Lower leg skin (tissue), 3 donors: Measurements from ENCODE around the gene BPIFA1.

Experiments used
- POLR2A ChIP-seq, 2 donors: fragments of 450-650 bp; IDR thresholded peaks; one replicate each; pipeline ENCODE4 v1.6.1; 2016 to 2017; ENCODE audit warnings: antibody characterized with exemption in 2 of 2, mild to moderate bottlenecking in 1 of 2, moderate library complexity in 1 of 2
- TF ChIP-seq, protein P1 (sequence below), 3 donors: fragments of 450-650 bp; IDR thresholded peaks; one replicate each; pipeline ENCODE4 v1.5.1; 2016; ENCODE audit warnings: antibody characterized with exemption in 3 of 3, mild to moderate bottlenecking in 3 of 3, moderate library complexity in 2 of 3

GRCh38 chr20:33277471-33278441 lies 42.0 kb downstream of the BPIFA1 start:
- TF ChIP-seq, protein P1, sequence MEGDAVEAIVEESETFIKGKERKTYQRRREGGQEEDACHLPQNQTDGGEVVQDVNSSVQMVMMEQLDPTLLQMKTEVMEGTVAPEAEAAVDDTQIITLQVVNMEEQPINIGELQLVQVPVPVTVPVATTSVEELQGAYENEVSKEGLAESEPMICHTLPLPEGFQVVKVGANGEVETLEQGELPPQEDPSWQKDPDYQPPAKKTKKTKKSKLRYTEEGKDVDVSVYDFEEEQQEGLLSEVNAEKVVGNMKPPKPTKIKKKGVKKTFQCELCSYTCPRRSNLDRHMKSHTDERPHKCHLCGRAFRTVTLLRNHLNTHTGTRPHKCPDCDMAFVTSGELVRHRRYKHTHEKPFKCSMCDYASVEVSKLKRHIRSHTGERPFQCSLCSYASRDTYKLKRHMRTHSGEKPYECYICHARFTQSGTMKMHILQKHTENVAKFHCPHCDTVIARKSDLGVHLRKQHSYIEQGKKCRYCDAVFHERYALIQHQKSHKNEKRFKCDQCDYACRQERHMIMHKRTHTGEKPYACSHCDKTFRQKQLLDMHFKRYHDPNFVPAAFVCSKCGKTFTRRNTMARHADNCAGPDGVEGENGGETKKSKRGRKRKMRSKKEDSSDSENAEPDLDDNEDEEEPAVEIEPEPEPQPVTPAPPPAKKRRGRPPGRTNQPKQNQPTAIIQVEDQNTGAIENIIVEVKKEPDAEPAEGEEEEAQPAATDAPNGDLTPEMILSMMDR (IDR thresholded peaks at IDR 0.05) = peak in 1 of 3 donors; percentile 6
- no peak for TF ChIP-seq POLR2A (IDR thresholded peaks at IDR 0.05)
